ENCODE measurements around the gene SPG7. TPM values are rescaled to one million over a fixed set of nuclear protein-coding genes. Genes with fewer than 3 reads are reported as not detected.

Gene SPG7
- total RNA-seq, 2 donors from 2014 or later, result 214 to 333 TPM

GRCh38 chr16:89519881-89520280, 11.7 kb downstream of the SPG7 start:
- H3K27me3 ChIP-seq (replicated peaks; ENCODE audit: insufficient read depth), result no peaks in the 10 kb centered on the region
- no peak for TF ChIP-seq CTCF (IDR thresholded peaks at IDR 0.05)
- no peak for ATAC-seq (ENCODE audit: insufficient number of reproducible peaks, low FRiP score, low read depth)
- no peak overlapping the region for H3K27ac ChIP-seq
- no peaks in the 10 kb centered on the region for H3K9me3 ChIP-seq
- H3K36me3 ChIP-seq, result peaks cover 58% of the 10 kb centered on the region
- no peak for DNase-seq (ENCODE audit: low spot score)
- no peak overlapping the region for H3K4me3 ChIP-seq
- no peaks in the 10 kb centered on the region for H3K4me1 ChIP-seq (ENCODE audit: control insufficient read depth in 1 of 2, low read depth in 2 of 2)

DNA sequence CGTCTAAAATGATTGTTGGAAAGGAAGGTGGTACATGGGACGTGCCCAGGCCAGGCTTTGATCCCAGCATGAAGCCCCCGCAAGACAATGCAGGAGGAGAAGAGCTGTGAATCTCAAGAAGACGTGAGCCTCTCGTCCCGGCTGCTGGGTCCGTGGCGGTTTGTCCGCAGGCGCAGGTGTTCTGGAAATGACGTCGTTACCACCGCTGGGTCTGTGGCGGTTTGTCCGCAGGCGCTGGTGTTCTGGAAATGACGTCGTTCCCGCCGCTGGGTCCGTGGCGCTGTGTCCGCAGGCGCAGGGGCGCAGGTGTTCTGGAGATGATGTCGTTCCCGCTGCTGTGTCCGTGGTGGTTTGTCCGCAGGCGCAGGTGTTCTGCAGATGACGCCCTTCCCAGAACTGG, 14.1 kb downstream of the SPG7 start:
- H3K27me3 ChIP-seq (replicated peaks; ENCODE audit: insufficient read depth), result no peaks in the 10 kb centered on the region
- DNase-seq (ENCODE audit: low spot score) (no peak), ATAC-seq (ENCODE audit: insufficient number of reproducible peaks, low FRiP score, low read depth) (no peak)
- no peak overlapping the region for H3K27ac ChIP-seq
- no peak for TF ChIP-seq CTCF (IDR thresholded peaks at IDR 0.05)
- H3K4me1 ChIP-seq (ENCODE audit: control insufficient read depth in 1 of 2, low read depth in 2 of 2), result no peaks in the 10 kb centered on the region
- no peak overlapping the region for H3K4me3 ChIP-seq
- H3K9me3 ChIP-seq, result no peaks in the 10 kb centered on the region
- H3K36me3 ChIP-seq, result peaks cover 67% of the 10 kb centered on the region

DNA sequence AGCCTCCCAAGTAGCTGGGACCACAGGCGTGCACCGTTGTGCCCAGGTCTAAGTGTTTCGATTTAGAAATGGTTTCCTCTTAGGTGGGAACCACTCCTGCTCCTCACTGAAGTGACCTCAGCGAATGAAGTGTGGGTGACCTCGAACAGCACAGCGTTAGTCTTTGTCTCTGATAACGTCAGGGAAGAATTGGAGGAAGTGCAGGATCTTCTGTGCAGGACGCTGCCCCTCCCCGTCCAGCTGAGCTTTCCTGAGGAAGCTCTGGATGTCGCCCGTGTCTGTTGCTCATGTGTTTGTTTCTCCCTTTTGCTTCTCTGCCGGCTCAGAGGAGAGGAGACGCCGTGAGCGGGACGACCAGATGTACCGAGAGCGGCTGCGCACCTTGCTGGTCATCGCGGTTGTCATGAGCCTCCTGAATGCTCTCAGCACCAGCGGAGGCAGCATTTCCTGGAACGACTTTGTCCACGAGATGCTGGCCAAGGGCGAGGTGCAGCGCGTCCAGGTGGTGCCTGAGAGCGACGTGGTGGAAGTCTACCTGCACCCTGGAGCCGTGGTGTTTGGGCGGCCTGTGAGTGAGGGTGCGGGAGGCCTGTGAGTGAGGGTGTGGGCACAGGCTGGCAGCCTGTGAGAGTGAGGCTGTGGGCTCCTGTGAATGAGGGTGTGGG, 15.6 kb downstream of the SPG7 start:
- ATAC-seq (ENCODE audit: insufficient number of reproducible peaks, low FRiP score, low read depth), result no peak
- peaks cover 56% of the 10 kb centered on the region for H3K36me3 ChIP-seq

GRCh38 chr16:89525146-89525913, 17.1 kb downstream of the SPG7 start:
- Histone ChIP-seq H3K36me3 (peaks cover 60% of the 10 kb centered on the region), H3K27me3 (replicated peaks; ENCODE audit: insufficient read depth) (no peaks in the 10 kb centered on the region), H3K4me1 (ENCODE audit: control insufficient read depth in 1 of 2, low read depth in 2 of 2) (no peaks in the 10 kb centered on the region), H3K9me3 (no peaks in the 10 kb centered on the region), H3K4me3 (no peak overlapping the region), H3K27ac (no peak overlapping the region)
- no peak for ATAC-seq (ENCODE audit: insufficient number of reproducible peaks, low FRiP score, low read depth)
- TF ChIP-seq CTCF (IDR thresholded peaks at IDR 0.05), result no peak
- no peak for DNase-seq (ENCODE audit: low spot score)

More for the DNA sequence above, 15.6 kb downstream of the SPG7 start:
- no peaks in the 10 kb centered on the region for H3K4me1 ChIP-seq (ENCODE audit: control insufficient read depth in 1 of 2, low read depth in 2 of 2)
- TF ChIP-seq CTCF (IDR thresholded peaks at IDR 0.05), result no peak
- no peak for DNase-seq (ENCODE audit: low spot score)
- H3K27ac ChIP-seq, result no peak overlapping the region
- no peak overlapping the region for H3K4me3 ChIP-seq
- H3K27me3 ChIP-seq (replicated peaks; ENCODE audit: insufficient read depth), result no peaks in the 10 kb centered on the region
- H3K9me3 ChIP-seq, result no peaks in the 10 kb centered on the region

GRCh38 chr16:89529097-89529496, 20.9 kb downstream of the SPG7 start:
- no peak overlapping the region for H3K4me3 ChIP-seq
- H3K27ac ChIP-seq, result no peak overlapping the region
- ATAC-seq (ENCODE audit: insufficient number of reproducible peaks, low FRiP score, low read depth) (no peak), DNase-seq (ENCODE audit: low spot score) (no peak)
- H3K4me1 ChIP-seq (ENCODE audit: control insufficient read depth in 1 of 2, low read depth in 2 of 2), result no peaks in the 10 kb centered on the region
- no peaks in the 10 kb centered on the region for H3K9me3 ChIP-seq
- peaks cover 71% of the 10 kb centered on the region for H3K36me3 ChIP-seq
- no peak for TF ChIP-seq CTCF (IDR thresholded peaks at IDR 0.05)
- H3K27me3 ChIP-seq (replicated peaks; ENCODE audit: insufficient read depth), result no peaks in the 10 kb centered on the region
